ENCODE data around the gene ANKS1A. TPM values are rescaled to one million over a fixed set of nuclear protein-coding genes. Genes with fewer than 3 reads are reported as not detected.

Gene ANKS1A
- total RNA-seq, 4 donors from 2014 or later: 25.7 to 49.7 (median 28.1) TPM

GRCh38 chr6:34940030-34940434 lies 51.0 kb downstream of the ANKS1A start:
- ATAC-seq (ENCODE audit: low FRiP score): peak; percentile 19
- TF ChIP-seq CTCF (IDR thresholded peaks at IDR 0.05): no peak
- DNase-seq (ENCODE audit: low spot score): no peak

- DNase-seq (ENCODE audit: low spot score) (no peak), ATAC-seq (ENCODE audit: low FRiP score) (no peak)
- TF ChIP-seq CTCF (IDR thresholded peaks at IDR 0.05): no peak
Observed at GRCh38 chr6:34941421-34941820, 52.4 kb downstream of the ANKS1A start.

- ATAC-seq (ENCODE audit: low FRiP score) (no peak), DNase-seq (ENCODE audit: low spot score) (no peak)
- no peak for TF ChIP-seq CTCF (IDR thresholded peaks at IDR 0.05)
Observed at GRCh38 chr6:34945317-34945716, 56.3 kb downstream of the ANKS1A start.

- DNase-seq (ENCODE audit: low spot score) (no peak), ATAC-seq (ENCODE audit: low FRiP score) (no peak)
- TF ChIP-seq CTCF (IDR thresholded peaks at IDR 0.05): no peak
Observed at GRCh38 chr6:34947561-34947960, 58.5 kb downstream of the ANKS1A start.

- TF ChIP-seq CTCF (IDR thresholded peaks at IDR 0.05): no peak
- no peak for DNase-seq (ENCODE audit: low spot score)
- no peak for ATAC-seq (ENCODE audit: low FRiP score)
Observed at GRCh38 chr6:34949636-34950035, 60.6 kb downstream of the ANKS1A start.

- no peak for TF ChIP-seq CTCF (IDR thresholded peaks at IDR 0.05)
- ATAC-seq (ENCODE audit: low FRiP score): no peak
- no peak for DNase-seq (ENCODE audit: low spot score)
Observed at GRCh38 chr6:34950849-34951248, 61.8 kb downstream of the ANKS1A start.

- DNase-seq (ENCODE audit: low spot score) (no peak), ATAC-seq (ENCODE audit: low FRiP score) (no peak)
- TF ChIP-seq CTCF (IDR thresholded peaks at IDR 0.05): no peak
Observed at GRCh38 chr6:34951731-34952130, 62.7 kb downstream of the ANKS1A start.
